ENCODE results near the gene SCN2A. TPM values are rescaled to one million over a fixed set of nuclear protein-coding genes. Genes with fewer than 3 reads are reported as not detected.

Gene SCN2A
- total and polyA plus RNA-seq, 2 of the 4 experiments (the other 2 are of a cell fraction) = 0.24 to 0.54 TPM

DNA sequence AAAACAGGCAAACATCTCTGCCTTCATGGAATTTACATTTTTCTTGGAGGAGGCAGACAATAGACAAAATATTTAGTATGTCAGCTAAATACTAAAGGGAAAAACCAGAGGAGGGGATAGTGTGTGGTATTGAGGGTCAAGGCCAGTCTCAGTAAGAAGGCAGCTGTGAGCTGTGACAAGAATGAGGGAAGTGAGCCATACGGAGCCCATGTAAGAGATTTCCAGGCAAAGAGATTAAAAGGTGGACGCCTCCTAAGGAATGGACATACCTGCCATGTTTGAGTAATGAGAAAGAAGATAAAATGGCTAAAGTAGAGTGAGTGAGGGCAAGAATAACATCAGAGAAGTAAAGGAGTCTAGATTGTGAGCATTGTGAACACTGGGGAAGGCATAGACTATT, 2.2 kb upstream of the SCN2A start:
- Histone ChIP-seq H2BK15ac (ENCODE audit: low read depth, low read length) (no peak overlapping the region), H3K9me3 (ENCODE audit: control insufficient read depth, insufficient read depth, low read length) (no peaks in the 10 kb centered on the region), H3K4ac (ENCODE audit: low read depth, low read length) (no peak overlapping the region), H3K9me1 (ENCODE audit: insufficient read depth, low read length) (no peaks in the 10 kb centered on the region), H4K5ac (ENCODE audit: low read depth, low read length) (no peak overlapping the region), H3K23ac (ENCODE audit: low read depth, low read length) (no peak overlapping the region), H3K18ac (ENCODE audit: low read depth, low read length) (no peak overlapping the region), H3K14ac (replicated peaks; ENCODE audit: low read depth, low read length) (no peak overlapping the region), H2AK9ac (replicated peaks; ENCODE audit: low read depth, low read length, poor library complexity) (no peak overlapping the region), H4K20me1 (ENCODE audit: insufficient read depth, low read length) (no peaks in the 10 kb centered on the region), H3K4me2 (ENCODE audit: low read depth, low read length) (no peak overlapping the region), H3K56ac (ENCODE audit: extremely low read depth, insufficient read depth, low read length) (no peak overlapping the region), H2BK120ac (ENCODE audit: low read depth, low read length) (no peak overlapping the region), H3K79me1 (ENCODE audit: low read depth in 1 of 2, low read length in 2 of 2) (no peaks in the 10 kb centered on the region), H2AFZ (replicated peaks; ENCODE audit: low read length, poor library complexity) (no peak overlapping the region), H2BK5ac (ENCODE audit: low read depth, low read length, poor library complexity, severe bottlenecking) (no peak overlapping the region), H4K8ac (ENCODE audit: low read depth in 2 of 2, low read length in 2 of 2) (no peak overlapping the region), H3K9ac (ENCODE audit: low read depth, low read length) (no peak overlapping the region), H3K4me3 (ENCODE audit: insufficient read depth, low read depth, low read length) (no peak overlapping the region), H3K36me3 (ENCODE audit: control insufficient read depth, insufficient read depth, low read length) (no peaks in the 10 kb centered on the region), H4K91ac (ENCODE audit: insufficient read depth, low read depth, low read length) (no peak overlapping the region), H3K27me3 (ENCODE audit: control insufficient read depth, insufficient read depth, low read length) (no peaks in the 10 kb centered on the region), H3K4me1 (ENCODE audit: control insufficient read depth, insufficient read depth, low read length) (no peaks in the 10 kb centered on the region), H2BK20ac (ENCODE audit: low read depth, low read length) (no peak overlapping the region), H3K27ac (ENCODE audit: insufficient read depth, low read length) (no peak overlapping the region), H2AK5ac (ENCODE audit: low read depth, low read length) (no peak overlapping the region)
- DNase-seq = no peak
- ChIA-PET CTCF (no interaction called here), POLR2A (ENCODE audit: unreplicated experiment) (no interaction called here)
- intact Hi-C loops (cut with micrococcal nuclease) (loop anchor here (10.0 kb wide), 1 partner anchor 638 kb away; no protein-coding TSS in a partner anchor), dilution Hi-C loops (cut with HindIII; ENCODE audit: low sequenced_read_pairs, unreplicated experiment) (no loop called here), in situ Hi-C loops (cut with MboI; ENCODE audit: low sequenced_read_pairs) (no loop called here)
- no peak for TF ChIP-seq ELK1 (IDR thresholded peaks at IDR 0.05; ENCODE audit: borderline replicate concordance, low read depth, low read length)
- no peak for TF ChIP-seq USF2 (IDR thresholded peaks at IDR 0.05; ENCODE audit: low read depth, low read length)
- no peak for TF ChIP-seq RAD21 (IDR thresholded peaks at IDR 0.05; ENCODE audit: low read length)
- TF ChIP-seq CEBPB (IDR thresholded peaks at IDR 0.05; ENCODE audit: low read depth, low read length) = no peak
- TF ChIP-seq SMC3 (IDR thresholded peaks at IDR 0.05; ENCODE audit: low read depth, low read length) = no peak
- no peak for TF ChIP-seq RFX5 (IDR thresholded peaks at IDR 0.05; ENCODE audit: low read depth, low read length)
- no peak for TF ChIP-seq NFE2L2 (IDR thresholded peaks at IDR 0.05; ENCODE audit: low read depth, low read length)
- TF ChIP-seq POLR2A (IDR thresholded peaks at IDR 0.05; ENCODE audit: low read depth, low read length) = no peak
- TF ChIP-seq CHD1 (IDR thresholded peaks at IDR 0.05; ENCODE audit: low read depth, low read length) = no peak
- TF ChIP-seq MAFK (IDR thresholded peaks at IDR 0.05; ENCODE audit: low read depth, low read length) = no peak
- TF ChIP-seq, protein P1, sequence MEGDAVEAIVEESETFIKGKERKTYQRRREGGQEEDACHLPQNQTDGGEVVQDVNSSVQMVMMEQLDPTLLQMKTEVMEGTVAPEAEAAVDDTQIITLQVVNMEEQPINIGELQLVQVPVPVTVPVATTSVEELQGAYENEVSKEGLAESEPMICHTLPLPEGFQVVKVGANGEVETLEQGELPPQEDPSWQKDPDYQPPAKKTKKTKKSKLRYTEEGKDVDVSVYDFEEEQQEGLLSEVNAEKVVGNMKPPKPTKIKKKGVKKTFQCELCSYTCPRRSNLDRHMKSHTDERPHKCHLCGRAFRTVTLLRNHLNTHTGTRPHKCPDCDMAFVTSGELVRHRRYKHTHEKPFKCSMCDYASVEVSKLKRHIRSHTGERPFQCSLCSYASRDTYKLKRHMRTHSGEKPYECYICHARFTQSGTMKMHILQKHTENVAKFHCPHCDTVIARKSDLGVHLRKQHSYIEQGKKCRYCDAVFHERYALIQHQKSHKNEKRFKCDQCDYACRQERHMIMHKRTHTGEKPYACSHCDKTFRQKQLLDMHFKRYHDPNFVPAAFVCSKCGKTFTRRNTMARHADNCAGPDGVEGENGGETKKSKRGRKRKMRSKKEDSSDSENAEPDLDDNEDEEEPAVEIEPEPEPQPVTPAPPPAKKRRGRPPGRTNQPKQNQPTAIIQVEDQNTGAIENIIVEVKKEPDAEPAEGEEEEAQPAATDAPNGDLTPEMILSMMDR (conservative IDR thresholded peaks at IDR 0.05; ENCODE audit: low read depth, low read length) = no peak
- TF ChIP-seq FOS (IDR thresholded peaks at IDR 0.05; ENCODE audit: low read depth, low read length) = no peak
- no peak for TF ChIP-seq RCOR1 (IDR thresholded peaks at IDR 0.05; ENCODE audit: insufficient replicate concordance, low read length)
- TF ChIP-seq MAZ (IDR thresholded peaks at IDR 0.05; ENCODE audit: borderline replicate concordance, low read depth, low read length) = no peak
- TF ChIP-seq MXI1 (IDR thresholded peaks at IDR 0.05; ENCODE audit: borderline replicate concordance, low read depth, low read length) = no peak
- no peak for ATAC-seq (ENCODE audit: low read depth)
- no TSS peak for BruUV-seq (replicated peaks)
- 0% methylated on average over 1 of the region's 2 CpGs; no CpG with 5 or more reads in 1 of the 2 experiments for WGBS, 2 experiments (ENCODE audit: extremely low coverage in 2 of 2, insufficient read length in 1 of 2)
